Pancreas (tissue), 10 donors: Measurements from ENCODE around the gene PRSS53. TPM values are rescaled to one million over a fixed set of nuclear protein-coding genes. Genes with fewer than 3 reads are reported as not detected.

ENCODE experiments used
- ATAC-seq, 4 donors: fragments of 200-7000 bp; cut with Tn5 transposase; one replicate each; pipeline versions ENCODE4 v1.8.0 to v1.9.1; 2020; ENCODE audit warnings: mild to moderate bottlenecking in 4 of 4, moderate library complexity in 4 of 4
- DNase-seq, 6 donors: peaks; one replicate each; pipeline ENCODE4 v3.0.0-alpha.2; 2020
- FAIRE-seq: peaks from 2 replicates; lab custom pipeline; 2012; peaks lifted over from hg19 to GRCh38; lab: Jason Lieb, UNC
- H3K27ac ChIP-seq, 4 donors: fragments of 200-600 bp; sonication (generic); 1 replicate in 3 of 4; 2 replicates in 1 of 4; pipeline versions ENCODE4 v1.5.0 to v1.8.0; 2020
- H3K27me3 ChIP-seq, 4 donors: fragments of 200-600 bp; one replicate each; pipeline ENCODE4 v1.8.0; 2021
- H3K36me3 ChIP-seq, 3 donors: fragments of 200-600 bp; sonication (generic) in 1 of 3; one replicate each; pipeline versions ENCODE4 v1.5.0 to v1.8.0; 2020 to 2021
- H3K4me1 ChIP-seq, 3 donors: fragments of 200-600 bp; one replicate each; pipeline ENCODE4 v1.8.0; 2021
- H3K4me3 ChIP-seq, 4 donors: fragments of 200-600 bp; sonication (generic) in 2 of 4; one replicate each; pipeline versions ENCODE4 v1.5.0 to v1.8.0; 2020 to 2021
- H3K9me3 ChIP-seq, 4 donors: fragments of 200-600 bp; one replicate each; pipeline ENCODE4 v1.8.0; 2021
- WGBS, 2 donors: extraction: QIAGEN DNeasy Blood & Tissue Kit; methylation state at CpG; one replicate each; pipeline ENCODE4 v1.1.7; 2013; 5-methylcytosine and 5-hydroxymethylcytosine counted together
- intact Hi-C, 3 donors: fragments of 100-400 bp; cut with DNase I; formaldehyde crosslinking; loops; one replicate each; pipeline versions ENCODE4 v1.11.1 to v1.14.2; 2022
- polyA plus RNA-seq, 2 donors: library from polyadenylated mRNA; stranded (reverse); fragments of 200-250 nt; gene quantifications; one replicate each; pipeline ENCODE4 v1.2.3, GENCODE V29; 2013
- total RNA-seq, 6 donors: library from RNA; stranded (reverse); fragmentation: NEBNext Ultra II Directional in 4 of 6; extraction: Animal tissue kit (Norgen Biotek cat#: 25700) in 4 of 6; gene quantifications; one replicate each; pipeline versions ENCODE4 v1.2.1 to v1.2.4, GENCODE V29; 2021 to 2023
- TF ChIP-seq, protein P1 (sequence below), 4 donors: fragments of 200-600 bp; sonication (generic) in 3 of 4; IDR thresholded peaks; one replicate each; pipeline versions ENCODE4 v1.5.0 to v1.8.0; 2021; ENCODE audit warnings: antibody characterized with exemption in 4 of 4
- donor health status: healthy with polysubstance abuse.
- donor health status: DM: no; HTN: no; CAD: no; lungs with moderate emphysema.
- donor health status: DM: no; HTN: no; CAD: no.
- donor health status: control.
- donor health status: control.
- donor health status: Bipolar disorder and iron deficiency.
- donor health status: DM: yes; HTN: yes; CAD: no.
- donor health status: DM: no; HTN: no; CAD: no.
- donor health status: DM: no; HTN: no; CAD: no.
- donor health status: DM: yes; HTN: yes; CAD: no.

Gene PRSS53
- total and polyA plus RNA-seq, 8 donors = 0.52 to 8.2 (median 1.3) TPM

DNA sequence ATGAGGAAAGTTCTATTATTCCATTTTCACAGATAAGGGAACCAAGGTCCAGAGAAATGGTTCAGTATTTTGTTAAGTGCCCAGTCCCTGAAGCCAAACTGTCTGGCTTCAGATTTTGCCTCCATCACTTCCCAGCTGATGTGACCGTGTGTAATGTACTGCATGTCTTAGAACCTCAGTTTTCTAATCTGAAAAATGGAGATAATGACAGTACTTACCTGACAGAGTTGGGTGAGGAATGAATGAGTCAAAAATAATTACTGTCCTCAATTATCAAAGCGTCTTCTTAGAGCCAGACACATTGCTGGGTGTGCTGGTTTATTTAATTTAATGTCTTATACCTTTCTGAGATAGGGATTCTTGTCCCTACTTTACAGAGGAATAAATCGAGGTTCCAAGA is 21.4 kb downstream of the PRSS53 start:
- ATAC-seq (no peak), FAIRE-seq (no peak), DNase-seq (no peak)
- peaks cover 0 to 6% (median 2%) of the 10 kb centered on the region in 3 donors for H3K4me1 ChIP-seq
- intact Hi-C loops = no loop called here
- no peaks in the 10 kb centered on the region for H3K9me3 ChIP-seq
- H3K36me3 ChIP-seq = no peaks in the 10 kb centered on the region
- no peak overlapping the region for H3K27ac ChIP-seq
- H3K4me3 ChIP-seq = no peak overlapping the region
- 75 to 79% methylated on average over 3 of the region's 3 CpGs for WGBS, 2 donors
- H3K27me3 ChIP-seq = no peaks in the 10 kb centered on the region
- TF ChIP-seq, protein P1, sequence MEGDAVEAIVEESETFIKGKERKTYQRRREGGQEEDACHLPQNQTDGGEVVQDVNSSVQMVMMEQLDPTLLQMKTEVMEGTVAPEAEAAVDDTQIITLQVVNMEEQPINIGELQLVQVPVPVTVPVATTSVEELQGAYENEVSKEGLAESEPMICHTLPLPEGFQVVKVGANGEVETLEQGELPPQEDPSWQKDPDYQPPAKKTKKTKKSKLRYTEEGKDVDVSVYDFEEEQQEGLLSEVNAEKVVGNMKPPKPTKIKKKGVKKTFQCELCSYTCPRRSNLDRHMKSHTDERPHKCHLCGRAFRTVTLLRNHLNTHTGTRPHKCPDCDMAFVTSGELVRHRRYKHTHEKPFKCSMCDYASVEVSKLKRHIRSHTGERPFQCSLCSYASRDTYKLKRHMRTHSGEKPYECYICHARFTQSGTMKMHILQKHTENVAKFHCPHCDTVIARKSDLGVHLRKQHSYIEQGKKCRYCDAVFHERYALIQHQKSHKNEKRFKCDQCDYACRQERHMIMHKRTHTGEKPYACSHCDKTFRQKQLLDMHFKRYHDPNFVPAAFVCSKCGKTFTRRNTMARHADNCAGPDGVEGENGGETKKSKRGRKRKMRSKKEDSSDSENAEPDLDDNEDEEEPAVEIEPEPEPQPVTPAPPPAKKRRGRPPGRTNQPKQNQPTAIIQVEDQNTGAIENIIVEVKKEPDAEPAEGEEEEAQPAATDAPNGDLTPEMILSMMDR (IDR thresholded peaks at IDR 0.05) = no peak

DNA sequence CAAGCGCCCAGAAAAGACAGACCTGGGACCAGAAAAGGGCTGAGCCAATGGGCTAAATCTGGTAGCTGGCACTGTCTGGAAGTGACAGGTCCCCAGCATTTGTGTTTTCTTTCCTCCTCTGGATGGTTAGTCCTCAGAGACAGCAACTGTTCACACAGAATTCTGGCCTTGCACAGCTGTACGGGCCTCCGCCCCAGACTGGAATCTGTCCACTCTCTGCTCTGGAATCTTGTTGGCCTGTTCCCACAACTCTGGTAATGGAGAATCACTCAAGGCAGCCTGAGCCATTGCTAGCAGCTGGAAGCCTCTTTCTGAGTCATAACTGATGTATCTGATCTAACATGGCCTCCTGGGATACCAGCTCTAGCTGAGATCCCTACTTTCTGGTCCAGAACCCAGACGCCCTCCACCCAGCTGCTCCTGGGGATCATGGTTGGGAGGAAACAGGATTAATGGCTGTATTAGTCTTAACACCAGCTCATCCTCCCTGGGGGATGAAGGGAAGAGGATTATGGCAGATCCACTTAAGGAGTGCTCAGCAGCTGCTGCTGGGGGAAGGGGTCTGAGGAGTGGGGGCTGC is 23.8 kb downstream of the PRSS53 start:
- no peak for DNase-seq

DNA sequence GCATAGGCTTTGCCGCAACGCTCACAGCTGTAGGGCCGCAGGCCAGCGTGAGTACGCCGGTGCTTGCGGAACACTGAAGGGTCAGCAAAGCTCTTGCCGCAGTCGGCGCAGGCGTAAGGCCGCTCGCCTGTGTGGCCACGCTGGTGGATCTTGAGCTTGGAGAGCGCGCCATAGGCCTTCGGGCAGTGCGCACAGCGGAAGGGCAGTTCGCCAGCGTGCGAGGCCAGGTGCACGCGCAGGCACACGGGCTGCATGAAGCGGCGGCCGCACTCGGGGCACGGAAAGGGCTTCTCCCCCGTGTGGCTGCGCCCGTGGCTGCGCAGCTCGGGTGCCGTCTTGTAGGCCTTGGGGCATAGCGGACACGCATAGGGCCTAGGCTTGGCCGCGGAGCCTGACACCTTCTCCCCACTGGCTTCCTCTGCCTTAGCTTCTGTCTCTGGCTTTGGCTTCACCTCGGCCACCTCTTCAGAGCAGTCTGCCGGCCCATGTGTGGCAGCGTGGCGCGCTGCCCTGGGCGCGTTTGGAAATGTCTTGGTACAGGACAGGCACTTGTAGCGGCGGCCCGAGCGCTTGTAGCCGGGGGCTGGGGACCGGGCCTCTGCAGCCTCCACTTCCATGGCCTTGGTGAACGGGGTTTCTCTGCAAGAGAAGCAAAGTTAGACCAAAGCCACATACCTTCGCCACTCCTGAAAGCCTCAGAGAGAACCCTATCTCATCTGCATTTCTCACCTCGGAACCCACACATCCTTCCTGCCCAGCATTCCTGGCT is 24.7 kb downstream of the PRSS53 start:
- TF ChIP-seq, protein P1 (IDR thresholded peaks at IDR 0.05) = no peak
- no peaks in the 10 kb centered on the region for H3K27me3 ChIP-seq
- intact Hi-C loops = no loop called here
- 93 to 94% methylated on average over 56 of the region's 56 CpGs for WGBS, 2 donors
- ATAC-seq (peak in 2 of 4 donors; percentile 13 to 15), DNase-seq (no peak), FAIRE-seq (no peak)
- H3K4me1 ChIP-seq = no peaks in the 10 kb centered on the region
- peaks cover 0 to 10% (median 2%) of the 10 kb centered on the region in 3 donors for H3K36me3 ChIP-seq
- no peak overlapping the region for H3K4me3 ChIP-seq
- H3K27ac ChIP-seq = no peak overlapping the region
- H3K9me3 ChIP-seq = no peaks in the 10 kb centered on the region

More for the DNA sequence above, 23.8 kb downstream of the PRSS53 start:
- WGBS, 2 donors = 81 to 84% methylated on average over 4 of the region's 4 CpGs
- Histone ChIP-seq H3K36me3 (peaks cover 0 to 10% (median 2%) of the 10 kb centered on the region in 3 donors), H3K27ac (no peak overlapping the region), H3K4me3 (no peak overlapping the region), H3K27me3 (no peaks in the 10 kb centered on the region), H3K4me1 (no peaks in the 10 kb centered on the region), H3K9me3 (no peaks in the 10 kb centered on the region)
- no peak for FAIRE-seq
- TF ChIP-seq, protein P1 (IDR thresholded peaks at IDR 0.05) = no peak
- peak in 3 of 4 donors; percentile 61 to 68 (median 67) for ATAC-seq
- intact Hi-C loops = no loop called here

DNA sequence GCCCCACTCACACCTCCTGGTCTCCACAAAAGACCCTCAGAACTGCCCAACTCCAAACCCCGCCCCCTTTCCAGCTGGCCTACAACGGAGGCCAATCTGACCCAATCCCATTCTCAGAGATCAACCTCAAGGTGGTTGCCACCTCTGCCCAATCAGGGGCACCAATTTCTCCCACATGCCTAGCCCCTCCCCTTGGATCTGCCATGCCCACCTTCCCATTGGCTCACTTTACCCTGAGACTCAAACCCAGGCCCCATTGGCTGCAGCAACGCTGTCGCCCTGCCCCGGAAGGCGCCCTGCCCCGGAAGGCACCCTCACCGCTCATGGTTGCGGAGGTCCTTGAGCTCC is 25.3 kb downstream of the PRSS53 start:
- Histone ChIP-seq H3K27ac (no peak overlapping the region), H3K36me3 (peaks cover 0 to 10% (median 2%) of the 10 kb centered on the region in 3 donors), H3K9me3 (no peaks in the 10 kb centered on the region), H3K4me1 (no peaks in the 10 kb centered on the region), H3K4me3 (no peak overlapping the region), H3K27me3 (no peaks in the 10 kb centered on the region)
- no peak for FAIRE-seq
- intact Hi-C loops = no loop called here
- 93% methylated on average over 9 of the region's 9 CpGs for WGBS, 2 donors
- no peak for ATAC-seq
- TF ChIP-seq, protein P1 (IDR thresholded peaks at IDR 0.05) = no peak
- DNase-seq = no peak
